Left cardiac atrium (tissue), 4 donors: Measurements from ENCODE around the gene SLC16A7. TPM values are rescaled to one million over a fixed set of nuclear protein-coding genes. Genes with fewer than 3 reads are reported as not detected.
A peak's percentile ranks its signal among the peaks of the same experiment; 100 is the strongest.

Experiments
- ATAC-seq, 2 donors: fragments of 200-7000 bp; cut with Tn5 transposase; one replicate each; pipeline ENCODE4 v1.9.1; 2020; ENCODE audit warnings: mild to moderate bottlenecking in 2 of 2, moderate library complexity in 2 of 2
- DNase-seq: peaks from one replicate; pipeline ENCODE4 v3.0.0-alpha.2; 2020
- intact Hi-C, 2 donors: fragments of 100-400 bp; cut with DNase I; formaldehyde crosslinking; loops; one replicate each; pipeline versions ENCODE4 v1.14.1 to v1.15.1; 2022 to 2023
- total RNA-seq, 2 donors: library from RNA; stranded (reverse); fragmentation: NEBNext Ultra II Directional; extraction: Animal tissue kit (Norgen Biotek cat#: 25700); gene quantifications; one replicate each; pipeline ENCODE4 v1.2.1, GENCODE V29; 2021
- donor health status: DM: no; HTN: yes; CAD: no.
- donor health status: DM: no; HTN: yes; CAD: no; lungs with severe emphysema.
- donor health status: DM: yes; HTN: yes; CAD: no.
- donor health status: Dilated cardiomyopathy.

SLC16A7 gene
- total RNA-seq, 2 donors from 2014 or later: 85.0 to 121 TPM

GRCh38 chr12:59792647-59793046, 196.8 kb downstream of the SLC16A7 start:
- no peak for ATAC-seq
- DNase-seq: no peak
- intact Hi-C loops: no loop called here

DNA sequence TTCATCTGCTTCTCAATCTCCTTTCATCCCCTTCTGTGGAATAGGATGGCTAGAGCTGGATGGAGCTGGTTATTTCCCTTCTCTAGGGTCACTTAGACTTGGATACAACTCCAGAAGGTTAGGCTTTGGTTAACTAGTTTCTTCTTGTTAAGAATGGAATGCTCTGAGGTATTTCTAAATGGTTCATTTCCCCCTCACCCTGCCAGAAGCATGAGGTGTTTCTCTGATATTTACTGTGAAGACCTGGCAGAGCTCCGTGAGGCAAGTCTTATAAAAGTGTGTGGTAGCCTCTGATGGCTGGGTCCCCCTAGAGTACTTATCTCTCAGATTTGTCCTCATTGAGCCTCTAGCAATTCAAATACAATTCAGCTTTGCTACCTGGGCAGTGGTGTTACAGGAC, 207.9 kb downstream of the SLC16A7 start:
- intact Hi-C loops: loop anchor here in 1 of 2 donors (10.0 kb wide), 1 partner anchor 359 kb away; no protein-coding TSS in a partner anchor
- ATAC-seq (peak in 1 of 2 donors; percentile 18), DNase-seq (no peak)

GRCh38 chr12:59808317-59808910, 212.6 kb downstream of the SLC16A7 start:
- no peak for DNase-seq
- intact Hi-C loops: loop anchor here in 1 of 2 donors (10.0 kb wide), 1 partner anchor 364 kb away; no protein-coding TSS in a partner anchor
- peak; percentile 58 to 82 for ATAC-seq

- intact Hi-C loops: loop anchor here in 1 of 2 donors (5.0 kb wide), 1 partner anchor 225 kb away; no protein-coding TSS in a partner anchor
- no peak for ATAC-seq
- no peak for DNase-seq
Measured at GRCh38 chr12:59811991-59812390, 216.2 kb downstream of the SLC16A7 start.

DNA sequence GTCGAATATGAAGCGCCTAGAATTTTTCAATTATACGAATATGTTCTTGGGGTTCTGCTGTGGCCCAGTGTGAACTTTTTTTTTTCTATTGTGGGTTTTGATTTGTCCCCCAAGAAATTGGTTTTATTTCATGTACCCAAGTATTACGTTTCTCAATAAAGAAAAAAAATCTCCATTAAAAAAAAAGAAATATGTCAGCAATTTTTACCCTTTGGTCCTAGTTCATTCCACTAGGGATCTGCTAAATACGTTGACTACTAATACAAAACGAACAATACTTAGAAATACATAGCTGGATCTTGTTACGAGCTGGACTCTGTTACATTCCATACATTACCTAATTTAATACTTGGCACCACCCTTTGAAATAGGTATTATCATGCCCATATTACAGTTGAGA, 216.9 kb downstream of the SLC16A7 start:
- ATAC-seq (no peak), DNase-seq (no peak)
- intact Hi-C loops: loop anchor here in 1 of 2 donors (5.0 kb wide), 1 partner anchor 225 kb away; no protein-coding TSS in a partner anchor

- ATAC-seq: no peak
- intact Hi-C loops: no loop called here
Measured at GRCh38 chr12:59820594-59821011, 224.8 kb downstream of the SLC16A7 start.

GRCh38 chr12:59823567-59823966, 227.7 kb downstream of the SLC16A7 start:
- intact Hi-C loops: no loop called here
- ATAC-seq: no peak
- no peak for DNase-seq

More at GRCh38 chr12:59820594-59821011, 224.8 kb downstream of the SLC16A7 start:
- no peak for DNase-seq

DNA sequence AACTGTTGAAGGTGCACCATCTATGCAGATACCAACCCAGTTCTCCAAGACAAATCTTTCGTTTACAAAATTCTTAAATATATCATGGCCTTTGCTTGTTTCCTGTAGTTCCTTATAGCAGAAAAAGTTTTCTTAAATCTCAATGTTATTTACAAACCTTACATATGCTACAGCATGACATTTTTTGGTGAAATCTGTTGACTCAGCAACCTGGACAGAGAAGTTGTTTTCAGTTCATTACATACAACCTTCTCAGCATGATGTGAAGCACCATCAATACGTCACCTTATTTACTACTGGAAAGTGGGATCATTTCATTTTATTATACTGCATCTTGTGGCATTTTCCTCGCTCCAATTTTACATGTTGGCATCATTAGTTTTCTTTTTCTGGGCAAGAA, 231.9 kb downstream of the SLC16A7 start:
- ATAC-seq (no peak), DNase-seq (no peak)
- intact Hi-C loops: no loop called here

DNA sequence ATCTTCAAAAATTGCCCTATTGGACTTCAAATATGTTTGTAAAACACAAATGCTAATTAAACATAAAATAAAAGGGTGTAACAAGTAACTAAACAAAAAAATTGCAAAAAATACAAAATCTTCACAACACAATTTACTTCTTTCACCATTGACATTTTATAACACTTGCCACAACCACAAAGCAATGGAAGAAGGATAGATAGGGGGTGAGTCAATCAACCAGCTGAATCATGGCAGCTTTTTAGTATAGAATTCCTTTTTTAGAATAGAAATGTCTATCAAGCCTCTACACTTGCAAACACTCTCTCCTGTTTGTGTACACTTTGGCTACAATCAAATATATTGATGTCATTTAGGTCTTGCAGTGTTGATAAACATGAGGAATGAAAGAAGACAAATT, 232.7 kb downstream of the SLC16A7 start:
- DNase-seq (no peak), ATAC-seq (no peak)
- intact Hi-C loops: no loop called here

DNA sequence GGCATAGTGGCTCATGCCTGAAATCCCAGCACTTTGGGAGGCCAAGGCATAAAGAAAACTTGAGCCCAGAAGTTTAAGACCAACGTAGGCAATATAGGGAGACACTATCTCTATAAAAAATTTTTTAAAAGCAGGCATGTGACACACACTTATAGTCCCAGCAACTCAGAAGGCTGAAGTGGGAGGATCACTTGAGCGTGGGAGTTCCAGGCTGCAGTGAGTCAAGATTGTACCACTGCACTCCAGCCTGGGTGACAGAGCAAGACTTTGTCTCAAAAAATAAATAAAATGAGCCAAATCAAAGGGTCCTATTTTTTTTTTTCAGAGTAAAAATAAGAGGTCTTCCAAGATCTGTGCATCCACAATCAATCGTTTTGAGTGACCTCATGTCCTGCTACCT, 237.6 kb downstream of the SLC16A7 start:
- no peak for ATAC-seq
- intact Hi-C loops: loop anchor here in 1 of 2 donors (10.0 kb wide), 1 partner anchor 389 kb away; no protein-coding TSS in a partner anchor

GRCh38 chr12:59834659-59835474, 239.0 kb downstream of the SLC16A7 start:
- intact Hi-C loops: loop anchor here in 1 of 2 donors (10.0 kb wide), 1 partner anchor 390 kb away; no protein-coding TSS in a partner anchor
- DNase-seq: no peak
- ATAC-seq: peak in 1 of 2 donors; percentile 38

More for the DNA sequence above, 237.6 kb downstream of the SLC16A7 start:
- no peak for DNase-seq
